CD14-positive monocyte (primary cell): ENCODE measurements around the gene CELF2. TPM values are rescaled to one million over a fixed set of nuclear protein-coding genes. Genes with fewer than 3 reads are reported as not detected.

Experiments
- DNase-seq, 3 donors: peaks; one replicate each; pipeline ENCODE4 v3.0.0-alpha.2; 2011 to 2022
- H2AFZ ChIP-seq: 2 replicates; pipeline ENCODE4 v1.6.0; 2012; ENCODE audit warnings: mild to moderate bottlenecking, low read depth, low read length, inconsistent platforms; ENCODE audit not compliant: insufficient read depth, poor library complexity, severe bottlenecking
- H3K27ac ChIP-seq, 2 donors: 1 replicate in 1 of 2; 2 replicates in 1 of 2; pipeline ENCODE4 v1.5.1; 2012 to 2013; ENCODE audit warnings: low read length in 2 of 2, control low read depth in 1 of 2, inconsistent platforms in 1 of 2, low read depth in 1 of 2, mild to moderate bottlenecking in 1 of 2
- H3K27me3 ChIP-seq, 2 donors: one replicate each; pipeline versions ENCODE4 v1.6.0 to v1.6.1; 2011 to 2013; ENCODE audit warnings: low read length in 2 of 2; ENCODE audit not compliant: control insufficient read depth in 2 of 2, insufficient read depth in 2 of 2
- H3K36me3 ChIP-seq, 2 donors: replicated peaks in 1 of 2; 1 replicate in 1 of 2; 2 replicates in 1 of 2; pipeline versions ENCODE4 v1.5.1 to v1.6.1; 2012 to 2013; ENCODE audit warnings: low read length in 2 of 2, control low read depth in 1 of 2, inconsistent platforms in 1 of 2, mild to moderate bottlenecking in 1 of 2; ENCODE audit not compliant: insufficient read depth in 2 of 2, control insufficient read depth in 1 of 2
- H3K4me1 ChIP-seq, 2 donors: 1 replicate in 1 of 2; 2 replicates in 1 of 2; pipeline versions ENCODE4 v1.5.1 to v1.6.1; 2012 to 2013; ENCODE audit warnings: low read length in 2 of 2, control low read depth in 1 of 2, inconsistent platforms in 1 of 2, mild to moderate bottlenecking in 1 of 2, moderate library complexity in 1 of 2; ENCODE audit not compliant: insufficient read depth in 2 of 2, control insufficient read depth in 1 of 2
- H3K4me2 ChIP-seq: replicated peaks from 2 replicates; pipeline ENCODE3; 2012; ENCODE audit warnings: low read length, moderate library complexity, mild to moderate bottlenecking; ENCODE audit not compliant: poor library complexity, severe bottlenecking; ENCODE audit errors: extremely low read depth
- H3K4me3 ChIP-seq, 3 experiments: fragments of 200-600 bp in 1 of 3; sonication (generic) in 1 of 3; replicated peaks in 1 of 3; 1 replicate in 2 of 3; 2 replicates in 1 of 3; pipeline ENCODE4 v1.5.1; 2011 to 2013; ENCODE audit warnings: low read length in 3 of 3, mild to moderate bottlenecking in 3 of 3, control low read depth in 2 of 3, low read depth in 2 of 3, inconsistent platforms in 1 of 3, moderate library complexity in 1 of 3
- H3K79me2 ChIP-seq: 2 replicates; pipeline ENCODE4 v1.6.0; 2012; ENCODE audit warnings: mild to moderate bottlenecking, control low read depth, inconsistent platforms, low read length, moderate library complexity; ENCODE audit not compliant: insufficient read depth
- H3K9ac ChIP-seq: 2 replicates; pipeline ENCODE4 v1.6.0; 2017; ENCODE audit warnings: low read length, mild to moderate bottlenecking; ENCODE audit not compliant: insufficient read depth, poor library complexity, severe bottlenecking
- H3K9me3 ChIP-seq, 2 donors: replicated peaks in 1 of 2; 1 replicate in 1 of 2; 2 replicates in 1 of 2; pipeline versions ENCODE4 v1.5.1 to v1.6.1; 2012 to 2013; ENCODE audit warnings: low read length in 2 of 2, control low read depth in 1 of 2; ENCODE audit not compliant: control insufficient read depth in 1 of 2, insufficient read depth in 1 of 2
- H4K20me1 ChIP-seq: 2 replicates; pipeline ENCODE4 v1.6.0; 2012; ENCODE audit warnings: mild to moderate bottlenecking, low read length, control low read depth, moderate library complexity; ENCODE audit not compliant: insufficient read depth
- H3K27ac Mint-ChIP-seq, 7 donors: one replicate each; pipeline ENCODE4 v1.8.0; 2020; ENCODE audit warnings: mild to moderate bottlenecking in 7 of 7, mixed read lengths in 7 of 7, moderate library complexity in 6 of 7, inconsistent platforms in 2 of 7
- H3K27me3 Mint-ChIP-seq, 3 donors: one replicate each; pipeline ENCODE4 v1.8.0; 2021 to 2022; ENCODE audit warnings: low read depth in 3 of 3, mild to moderate bottlenecking in 3 of 3, mixed read lengths in 3 of 3, moderate library complexity in 3 of 3, inconsistent platforms in 1 of 3
- H3K36me3 Mint-ChIP-seq, 2 donors: one replicate each; pipeline ENCODE4 v1.8.0; 2020; ENCODE audit warnings: mixed read lengths in 2 of 2, inconsistent platforms in 1 of 2, mild to moderate bottlenecking in 1 of 2
- H3K4me1 Mint-ChIP-seq: one replicate; pipeline ENCODE4 v1.8.0; 2020; ENCODE audit warnings: mild to moderate bottlenecking, mixed read lengths
- H3K4me3 Mint-ChIP-seq, 2 donors: one replicate each; pipeline ENCODE4 v1.8.0; 2020; ENCODE audit warnings: mild to moderate bottlenecking in 2 of 2, mixed read lengths in 2 of 2, moderate library complexity in 1 of 2
- H3K9me3 Mint-ChIP-seq, 7 donors: one replicate each; pipeline ENCODE4 v1.8.0; 2020 to 2022; ENCODE audit warnings: mixed read lengths in 7 of 7, mild to moderate bottlenecking in 6 of 7, moderate library complexity in 6 of 7, inconsistent platforms in 2 of 7
- CTCF ChIP-seq: fragments of 200-600 bp; IDR thresholded peaks from one replicate; pipeline ENCODE4 v1.8.0; 2022; ENCODE audit warnings: antibody characterized with exemption, mild to moderate bottlenecking
- WGBS: methylation state at CpG from one replicate; pipeline ENCODE4 v1.1.5; 2013; ENCODE audit warnings: missing lambda C conversion rate; ENCODE audit not compliant: insufficient coverage; 5-methylcytosine and 5-hydroxymethylcytosine counted together
- intact Hi-C, 2 donors: fragments of 100-400 bp; cut with micrococcal nuclease; formaldehyde crosslinking; loops; one replicate each; pipeline versions ENCODE4 v1.15.0 to v1.15.1; 2023
- polyA plus RNA-seq, 3 donors: library from polyadenylated mRNA; depleted of rRNA in 1 of 3; unstranded in 2 of 3; stranded (reverse) in 1 of 3; fragments of 300-500 nt in 2 of 3; fragments of >200 nt in 1 of 3; fragmentation: Illumina TruSeq in 2 of 3; gene quantifications; 1 replicate in 2 of 3; 2 replicates in 1 of 3; pipeline ENCODE4 v1.2.3, GENCODE V29; 2012 to 2021

The CELF2 gene
- polyA plus RNA-seq, 3 donors = 53.5 to 93.3 (median 80.5) TPM

- no peaks in the 10 kb centered on the region for H4K20me1 ChIP-seq
- H2AFZ ChIP-seq = no peak overlapping the region
- Mint-ChIP-seq H3K4me1 (no peaks in the 10 kb centered on the region), H3K27me3 (peaks cover 0 to 3% (median 2%) of the 10 kb centered on the region in 3 donors), H3K4me3 (no peak overlapping the region), H3K36me3 (no peaks in the 10 kb centered on the region), H3K27ac (no peak overlapping the region), H3K9me3 (peaks cover 0 to 1% (median 0%) of the 10 kb centered on the region in 7 donors)
- intact Hi-C loops = no loop called here
- no peak overlapping the region for H3K4me2 ChIP-seq
- no peaks in the 10 kb centered on the region for H3K4me1 ChIP-seq
- H3K27me3 ChIP-seq = no peaks in the 10 kb centered on the region
- H3K79me2 ChIP-seq = no peaks in the 10 kb centered on the region
- no peak overlapping the region for H3K9ac ChIP-seq
- TF ChIP-seq CTCF = no peak
- no peaks in the 10 kb centered on the region for H3K36me3 ChIP-seq
- no peaks in the 10 kb centered on the region for H3K9me3 ChIP-seq
- H3K27ac ChIP-seq = no peak overlapping the region
- DNase-seq = no peak
- H3K4me3 ChIP-seq = no peak overlapping the region
Measured at GRCh38 chr10:10989669-10990068, 28.0 kb upstream of the CELF2 start.

- Mint-ChIP-seq H3K9me3 (peaks cover 0 to 2% (median 0%) of the 10 kb centered on the region in 7 donors), H3K27me3 (peaks cover 0 to 3% (median 2%) of the 10 kb centered on the region in 3 donors), H3K36me3 (no peaks in the 10 kb centered on the region), H3K4me3 (no peak overlapping the region), H3K27ac (no peak overlapping the region), H3K4me1 (no peaks in the 10 kb centered on the region)
- DNase-seq = no peak
- no peaks in the 10 kb centered on the region for H3K27me3 ChIP-seq
- H3K4me3 ChIP-seq = no peak overlapping the region
- H4K20me1 ChIP-seq = no peaks in the 10 kb centered on the region
- no peaks in the 10 kb centered on the region for H3K9me3 ChIP-seq
- no peak overlapping the region for H3K27ac ChIP-seq
- intact Hi-C loops = no loop called here
- H3K36me3 ChIP-seq = no peaks in the 10 kb centered on the region
- no peak overlapping the region for H3K4me2 ChIP-seq
- H3K4me1 ChIP-seq = no peaks in the 10 kb centered on the region
- H3K79me2 ChIP-seq = no peaks in the 10 kb centered on the region
- H2AFZ ChIP-seq = no peak overlapping the region
- no peak overlapping the region for H3K9ac ChIP-seq
- 96% methylated on average over 2 of the region's 2 CpGs for WGBS
- TF ChIP-seq CTCF = no peak
Measured at GRCh38 chr10:10991144-10991543, 26.5 kb upstream of the CELF2 start.
